Mucosa of rectum (tissue), 2 donors: ENCODE measurements around the gene PLA1A.
"Not testable (repeated sequence)": the region's sequence is repeated elsewhere in the genome, so short reads cannot be mapped to it uniquely, and the experiment has no call there.

Experiments used
- H3K27ac ChIP-seq, 2 donors: one replicate each; pipeline ENCODE4 v1.7.0; 2013; ENCODE audit warnings: inconsistent platforms in 2 of 2, low read depth in 2 of 2, low read length in 2 of 2
- H3K27me3 ChIP-seq, 2 donors: one replicate each; pipeline ENCODE4 v1.7.0; 2013; ENCODE audit warnings: low read length in 2 of 2; ENCODE audit not compliant: control insufficient read depth in 2 of 2, insufficient read depth in 2 of 2
- H3K36me3 ChIP-seq, 2 donors: one replicate each; pipeline ENCODE4 v1.7.0; 2013; ENCODE audit warnings: low read length in 2 of 2; ENCODE audit not compliant: control insufficient read depth in 2 of 2, insufficient read depth in 2 of 2
- H3K4me1 ChIP-seq, 2 donors: one replicate each; pipeline ENCODE4 v1.7.0; 2013; ENCODE audit warnings: low read length in 2 of 2, mild to moderate bottlenecking in 1 of 2; ENCODE audit not compliant: control insufficient read depth in 2 of 2, insufficient read depth in 2 of 2
- H3K4me3 ChIP-seq, 2 donors: one replicate each; pipeline ENCODE4 v1.7.0; 2013; ENCODE audit warnings: low read length in 2 of 2
- H3K9ac ChIP-seq, 2 donors: one replicate each; pipeline ENCODE4 v1.7.0; 2013; ENCODE audit warnings: low read length in 2 of 2, low read depth in 1 of 2, mild to moderate bottlenecking in 1 of 2
- H3K9me3 ChIP-seq, 2 donors: one replicate each; pipeline ENCODE4 v1.7.0; 2013; ENCODE audit warnings: low read length in 2 of 2; ENCODE audit not compliant: control insufficient read depth in 2 of 2
- donor health status: healthy.
- donor health status: Normal muscosa, but diverticular disease.

The PLA1A gene

GRCh38 chr3:119558626-119559317, 38.9 kb upstream of the PLA1A start:
- Histone ChIP-seq H3K27ac (no peak overlapping the region), H3K4me1 (no peaks in the 10 kb centered on the region), H3K27me3 (no peaks in the 10 kb centered on the region), H3K36me3 (no peaks in the 10 kb centered on the region), H3K9ac (peak overlapping the region in 1 of 2 donors; percentile 2), H3K4me3 (peak overlapping the region in 1 of 2 donors; percentile 44), H3K9me3 (no peaks in the 10 kb centered on the region)

DNA sequence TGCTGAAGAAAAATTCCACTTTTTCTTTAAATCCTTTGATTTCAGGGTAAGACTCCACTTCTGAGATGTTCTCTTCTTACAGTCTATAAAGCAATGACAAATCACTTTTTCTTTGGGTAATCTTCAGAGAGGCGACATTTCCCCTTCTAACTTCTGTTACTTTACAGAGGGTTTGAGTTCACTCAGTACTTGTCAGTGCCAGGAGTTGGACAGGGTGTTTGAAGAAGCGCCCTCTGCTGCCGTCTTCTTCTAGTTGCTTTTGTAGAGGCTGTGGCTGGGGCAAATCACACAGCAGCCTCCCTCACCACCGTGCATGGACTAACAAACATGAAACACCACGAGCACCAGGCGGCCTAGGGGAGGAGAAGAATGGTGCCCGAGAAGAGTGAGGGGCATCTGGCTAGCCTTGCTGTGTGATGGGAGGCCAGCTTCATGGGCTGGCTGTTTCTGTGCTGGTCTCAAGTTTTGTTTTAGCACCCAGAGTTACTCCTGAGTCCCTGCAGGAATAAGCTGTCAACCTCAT, 38.2 kb upstream of the PLA1A start, which contains the start of gene CD80:
Gene CD80 (minus strand): TSS at position 174 of the 523 bp plus-strand sequence. CDS start 1,886 bp downstream, outside the sequence.
- H3K36me3 ChIP-seq, result no peaks in the 10 kb centered on the region
- no peaks in the 10 kb centered on the region for H3K27me3 ChIP-seq
- no peak within 1 kb of the TSS for H3K27ac ChIP-seq
- H3K9me3 ChIP-seq, result no peaks in the 10 kb centered on the region
- peak within 1 kb of the TSS in 1 of 2 donors; percentile 44 for H3K4me3 ChIP-seq
- H3K9ac ChIP-seq, result peak within 1 kb of the TSS in 1 of 2 donors; percentile 2
- no peaks in the 10 kb centered on the region for H3K4me1 ChIP-seq

- Histone ChIP-seq H3K36me3 (no peaks in the 10 kb centered on the region), H3K27me3 (no peaks in the 10 kb centered on the region), H3K27ac (no peak overlapping the region), H3K9me3 (no peaks in the 10 kb centered on the region), H3K4me1 (no peaks in the 10 kb centered on the region), H3K9ac (no peak overlapping the region), H3K4me3 (no peak overlapping the region)
These were observed 37.5 kb upstream of the PLA1A start for GRCh38 chr3:119560160-119560559.

GRCh38 chr3:119562307-119562961, 35.3 kb upstream of the PLA1A start:
- H3K4me1 ChIP-seq, result no peaks in the 10 kb centered on the region
- H3K36me3 ChIP-seq, result no peaks in the 10 kb centered on the region
- H3K27me3 ChIP-seq, result no peaks in the 10 kb centered on the region
- no peak overlapping the region for H3K4me3 ChIP-seq
- H3K9me3 ChIP-seq, result no peaks in the 10 kb centered on the region
- H3K9ac ChIP-seq, result no peak overlapping the region
- no peak overlapping the region for H3K27ac ChIP-seq

- H3K27me3 ChIP-seq, H3K36me3 ChIP-seq, H3K9ac ChIP-seq, H3K27ac ChIP-seq, H3K4me1 ChIP-seq, H3K4me3 ChIP-seq, H3K9me3 ChIP-seq: not testable (repeated sequence)
These were observed 34.4 kb upstream of the PLA1A start for GRCh38 chr3:119563334-119563733.

GRCh38 chr3:119569156-119569555, 28.5 kb upstream of the PLA1A start:
- no peaks in the 10 kb centered on the region for H3K9me3 ChIP-seq
- no peak overlapping the region for H3K4me3 ChIP-seq
- H3K36me3 ChIP-seq, result no peaks in the 10 kb centered on the region
- no peaks in the 10 kb centered on the region for H3K4me1 ChIP-seq
- no peak overlapping the region for H3K27ac ChIP-seq
- no peak overlapping the region for H3K9ac ChIP-seq
- no peaks in the 10 kb centered on the region for H3K27me3 ChIP-seq

- Histone ChIP-seq H3K9ac (no peak overlapping the region), H3K27ac (peak overlapping the region in 1 of 2 donors; percentile 22), H3K4me1 (no peaks in the 10 kb centered on the region), H3K36me3 (no peaks in the 10 kb centered on the region), H3K4me3 (no peak overlapping the region), H3K9me3 (no peaks in the 10 kb centered on the region), H3K27me3 (no peaks in the 10 kb centered on the region)
These were observed 27.5 kb upstream of the PLA1A start for GRCh38 chr3:119570229-119570628.

GRCh38 chr3:119571230-119571629, 26.5 kb upstream of the PLA1A start:
- H3K9ac ChIP-seq, result no peak overlapping the region
- no peaks in the 10 kb centered on the region for H3K36me3 ChIP-seq
- H3K4me1 ChIP-seq, result no peaks in the 10 kb centered on the region
- H3K4me3 ChIP-seq, result no peak overlapping the region
- no peak overlapping the region for H3K27ac ChIP-seq
- H3K27me3 ChIP-seq, result no peaks in the 10 kb centered on the region
- H3K9me3 ChIP-seq, result no peaks in the 10 kb centered on the region

DNA sequence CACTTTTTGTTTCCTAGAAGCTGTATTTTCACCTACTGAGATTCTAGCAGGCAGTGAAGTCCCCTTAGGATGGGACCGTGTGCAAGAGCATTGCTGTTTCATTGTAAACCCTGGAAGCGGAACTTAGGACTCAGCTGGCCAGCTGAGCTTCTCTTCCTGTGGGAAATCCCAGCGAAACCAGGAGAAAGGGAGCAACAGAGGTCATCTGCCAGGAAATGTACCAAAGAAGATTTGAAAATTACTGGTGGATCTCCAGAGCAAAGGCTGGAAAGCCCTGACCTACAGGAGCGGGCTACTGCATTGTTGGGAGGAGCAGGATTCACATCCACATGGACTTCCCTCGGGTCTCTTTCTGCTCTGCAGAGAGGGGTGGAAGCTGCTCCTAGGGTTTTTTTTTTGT, 26.0 kb upstream of the PLA1A start:
- H3K9ac ChIP-seq, result no peak overlapping the region
- H3K36me3 ChIP-seq, result no peaks in the 10 kb centered on the region
- no peaks in the 10 kb centered on the region for H3K9me3 ChIP-seq
- no peak overlapping the region for H3K27ac ChIP-seq
- H3K4me3 ChIP-seq, result no peak overlapping the region
- H3K27me3 ChIP-seq, result no peaks in the 10 kb centered on the region
- no peaks in the 10 kb centered on the region for H3K4me1 ChIP-seq

DNA sequence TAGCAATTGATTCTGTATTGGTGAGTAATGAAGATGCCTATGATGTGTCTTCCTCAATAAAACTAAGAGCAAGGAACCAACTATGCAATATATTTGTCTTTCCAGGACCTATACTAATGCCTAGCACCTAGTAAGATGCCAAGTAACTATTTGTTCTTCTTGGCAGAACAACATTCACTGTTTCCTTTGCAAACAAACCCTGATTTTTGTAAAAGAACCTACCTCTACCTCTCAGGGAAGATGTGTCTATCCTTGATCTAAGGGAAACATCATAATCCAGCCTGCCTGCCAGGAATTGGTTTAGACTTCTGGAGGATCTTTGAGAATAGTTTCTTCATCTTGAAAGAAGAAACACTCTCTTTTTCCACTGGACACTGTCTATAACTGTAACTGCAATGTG, 22.2 kb upstream of the PLA1A start:
- Histone ChIP-seq H3K9me3 (no peaks in the 10 kb centered on the region), H3K9ac (no peak overlapping the region), H3K27ac (no peak overlapping the region), H3K4me1 (peaks cover 2 to 4% of the 10 kb centered on the region in 2 donors), H3K4me3 (no peak overlapping the region), H3K27me3 (no peaks in the 10 kb centered on the region), H3K36me3 (no peaks in the 10 kb centered on the region)
